Kidney epithelial cell (primary cell): ENCODE data around the gene GPR146. TPM values are rescaled to one million over a fixed set of nuclear protein-coding genes. Genes with fewer than 3 reads are reported as not detected.

Experiments used
- DNase-seq: peaks from one replicate; pipeline ENCODE4 v3.0.0-alpha.2; 2010; ENCODE audit warnings: low read depth
- H3K27me3 ChIP-seq: 2 replicates; pipeline ENCODE4 v1.6.0; 2011; ENCODE audit warnings: low read length; ENCODE audit not compliant: control insufficient read depth, insufficient read depth
- H3K36me3 ChIP-seq: 2 replicates; pipeline ENCODE4 v1.5.1; 2011; ENCODE audit warnings: low read length; ENCODE audit not compliant: control insufficient read depth, insufficient read depth
- H3K4me3 ChIP-seq: 2 replicates; pipeline ENCODE4 v1.5.1; 2011; ENCODE audit warnings: low read depth, mild to moderate bottlenecking, control low read depth, low read length
- CTCF ChIP-seq: IDR thresholded peaks from 2 replicates; pipeline ENCODE4 v1.5.1; 2011; ENCODE audit warnings: mild to moderate bottlenecking, moderate library complexity, low read length, control low read depth, inconsistent platforms; ENCODE audit not compliant: insufficient read depth, poor library complexity, severe bottlenecking
- total RNA-seq: library from RNA; depleted of rRNA; stranded (reverse); fragments of >200 nt; gene quantifications from 2 replicates; pipeline ENCODE4 v1.2.3, GENCODE V29; 2015

GPR146 gene
- total RNA-seq, 1 donor from 2014 or later = 0.21 TPM

- no peak for DNase-seq
- TF ChIP-seq CTCF = peak; percentile 87
- H3K36me3 ChIP-seq = no peaks in the 10 kb centered on the region
- peak overlapping the region; percentile 26 for H3K4me3 ChIP-seq
- no peaks in the 10 kb centered on the region for H3K27me3 ChIP-seq
Measured at GRCh38 chr7:1086588-1087464, 42.5 kb downstream of the GPR146 start.

GRCh38 chr7:1087465-1087814 lies 43.1 kb downstream of the GPR146 start:
- no peak for TF ChIP-seq CTCF
- no peaks in the 10 kb centered on the region for H3K27me3 ChIP-seq
- no peaks in the 10 kb centered on the region for H3K36me3 ChIP-seq
- H3K4me3 ChIP-seq = no peak overlapping the region
- no peak for DNase-seq

GRCh38 chr7:1087952-1088920 lies 43.9 kb downstream of the GPR146 start, which contains the start of gene GPER1:
TSS of gene GPER1 (plus strand) at chr7:1088113. CDS start at chr7:1091729, 3,616 bp downstream.
- no peak for DNase-seq
- H3K36me3 ChIP-seq = no peaks in the 10 kb centered on the region
- peak within 1 kb of the TSS; percentile 26 for H3K4me3 ChIP-seq
- no peak for TF ChIP-seq CTCF
- H3K27me3 ChIP-seq = no peaks in the 10 kb centered on the region

GRCh38 chr7:1090236-1090635 lies 45.9 kb downstream of the GPR146 start:
- no peak for TF ChIP-seq CTCF
- H3K4me3 ChIP-seq = no peak overlapping the region
- no peaks in the 10 kb centered on the region for H3K27me3 ChIP-seq
- no peaks in the 10 kb centered on the region for H3K36me3 ChIP-seq
- DNase-seq = no peak

GRCh38 chr7:1090686-1091643 lies 46.6 kb downstream of the GPR146 start:
- TF ChIP-seq CTCF = no peak
- Histone ChIP-seq H3K27me3 (peaks cover 3% of the 10 kb centered on the region), H3K36me3 (no peaks in the 10 kb centered on the region), H3K4me3 (no peak overlapping the region)
- no peak for DNase-seq
